GM21619 (cell line): ENCODE results near the gene BRCA1.
"Not testable (repeated sequence)": the region's sequence is repeated elsewhere in the genome, so short reads cannot be mapped to it uniquely, and the experiment has no call there.

Experiments used
- ATAC-seq: cut with Tn5 transposase; IDR thresholded peaks from one replicate; pipeline ENCODE4 v1.9.1; 2021; ENCODE audit not compliant: unreplicated experiment

The BRCA1 gene

DNA sequence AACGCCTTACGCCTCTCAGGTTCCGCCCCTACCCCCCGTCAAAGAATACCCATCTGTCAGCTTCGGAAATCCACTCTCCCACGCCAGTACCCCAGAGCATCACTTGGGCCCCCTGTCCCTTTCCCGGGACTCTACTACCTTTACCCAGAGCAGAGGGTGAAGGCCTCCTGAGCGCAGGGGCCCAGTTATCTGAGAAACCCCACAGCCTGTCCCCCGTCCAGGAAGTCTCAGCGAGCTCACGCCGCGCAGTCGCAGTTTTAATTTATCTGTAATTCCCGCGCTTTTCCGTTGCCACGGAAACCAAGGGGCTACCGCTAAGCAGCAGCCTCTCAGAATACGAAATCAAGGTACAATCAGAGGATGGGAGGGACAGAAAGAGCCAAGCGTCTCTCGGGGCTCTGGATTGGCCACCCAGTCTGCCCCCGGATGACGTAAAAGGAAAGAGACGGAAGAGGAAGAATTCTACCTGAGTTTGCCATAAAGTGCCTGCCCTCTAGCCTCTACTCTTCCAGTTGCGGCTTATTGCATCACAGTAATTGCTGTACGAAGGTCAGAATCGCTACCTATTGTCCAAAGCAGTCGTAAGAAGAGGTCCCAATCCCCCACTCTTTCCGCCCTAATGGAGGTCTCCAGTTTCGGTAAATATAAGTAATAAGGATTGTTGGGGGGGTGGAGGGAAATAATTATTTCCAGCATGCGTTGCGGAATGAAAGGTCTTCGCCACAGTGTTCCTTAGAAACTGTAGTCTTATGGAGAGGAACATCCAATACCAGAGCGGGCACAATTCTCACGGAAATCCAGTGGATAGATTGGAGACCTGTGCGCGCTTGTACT is at the start of gene BRCA1:
Gene BRCA1 (minus strand): TSS at position 232 of the 834 bp plus-strand sequence. CDS start 1,268 bp downstream, outside the sequence.
- ATAC-seq, result peak; percentile 96

DNA sequence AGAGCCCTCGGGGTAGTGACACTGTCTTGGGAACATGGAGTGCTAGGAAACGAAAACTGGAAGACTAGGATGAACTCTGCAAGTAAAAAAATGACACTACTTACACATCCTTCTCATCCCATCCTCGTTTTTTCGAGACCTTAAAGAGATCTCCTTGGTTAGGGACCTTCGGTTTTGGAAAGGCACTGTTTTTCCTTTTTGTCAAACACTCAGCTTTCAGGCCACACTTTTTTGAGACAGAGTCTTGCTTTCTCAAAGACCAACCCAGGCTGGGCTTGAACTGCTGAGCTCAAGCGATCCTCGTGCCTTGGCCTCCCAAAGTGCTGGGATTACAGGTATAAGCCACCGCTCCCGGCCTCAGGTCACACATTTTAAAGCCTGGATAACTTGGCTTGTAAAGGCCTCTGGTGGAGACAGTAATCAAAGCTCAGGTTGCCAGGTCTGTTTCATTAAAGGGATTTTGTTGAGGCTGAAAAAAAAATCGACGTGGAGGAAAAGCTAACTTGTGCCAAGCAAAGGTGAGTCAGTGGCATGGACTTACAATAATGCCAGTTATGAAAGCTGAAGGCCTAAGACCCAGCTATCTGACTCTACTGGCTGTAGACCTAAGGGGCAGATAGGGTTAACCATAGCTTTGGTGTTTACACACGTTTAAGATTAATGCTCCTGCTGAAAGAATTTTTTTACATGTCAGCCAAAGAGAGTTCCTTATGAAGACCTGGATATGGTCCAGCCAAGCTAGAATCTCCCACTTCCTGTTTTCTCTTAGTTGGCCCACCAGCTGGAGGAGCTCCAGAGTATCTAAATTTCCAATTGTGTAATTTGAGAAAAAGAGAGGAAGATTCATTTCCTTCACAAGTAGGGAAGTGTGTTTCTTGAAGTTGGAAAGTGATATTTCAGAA is 46.7 kb upstream of the BRCA1 start:
- ATAC-seq, result no peak

DNA sequence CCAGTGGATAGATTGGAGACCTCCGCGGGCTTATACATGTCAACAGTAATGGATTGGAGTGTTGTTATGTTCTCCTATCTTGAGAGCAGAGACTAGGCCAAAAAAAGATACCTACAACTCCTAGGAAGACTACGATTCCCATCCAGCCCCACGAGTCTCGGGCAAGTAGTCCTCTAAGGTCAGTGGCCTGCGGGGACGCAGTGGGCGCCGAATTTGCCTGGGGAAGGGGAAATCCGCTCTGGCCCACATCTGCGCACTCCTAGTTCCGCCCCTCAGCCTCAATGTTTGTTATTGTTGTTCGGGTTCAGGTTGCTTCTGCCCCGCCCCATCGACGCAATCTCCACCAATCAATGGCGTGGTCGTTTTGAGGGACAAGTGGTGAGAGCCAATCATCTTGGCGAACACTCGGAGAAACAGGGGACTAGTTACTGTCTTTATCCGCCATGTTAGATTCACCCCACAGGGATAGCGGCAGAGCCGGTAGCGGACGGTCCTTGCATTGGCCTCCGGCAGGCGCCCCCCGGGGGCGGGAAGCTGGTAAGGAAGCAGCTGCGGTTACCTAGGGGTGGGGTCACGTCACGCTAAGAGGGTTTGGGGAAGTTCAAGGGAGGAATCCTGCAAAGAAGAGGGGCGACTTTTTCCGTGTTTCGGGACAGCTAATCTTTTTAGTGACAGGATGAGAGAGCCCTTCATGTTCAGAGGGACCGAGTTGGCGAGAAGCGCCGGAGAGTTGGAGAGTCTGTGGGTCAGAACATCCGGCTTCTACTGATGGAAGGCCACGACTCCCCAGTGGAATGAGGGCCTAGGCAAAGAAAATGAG is 45.8 kb upstream of the BRCA1 start, which contains the start of gene NBR1:
Gene NBR1 (plus strand): TSS at position 449 of the 820 bp plus-strand sequence. CDS start 4,586 bp downstream, outside the sequence.
- peak; percentile 70 for ATAC-seq

DNA sequence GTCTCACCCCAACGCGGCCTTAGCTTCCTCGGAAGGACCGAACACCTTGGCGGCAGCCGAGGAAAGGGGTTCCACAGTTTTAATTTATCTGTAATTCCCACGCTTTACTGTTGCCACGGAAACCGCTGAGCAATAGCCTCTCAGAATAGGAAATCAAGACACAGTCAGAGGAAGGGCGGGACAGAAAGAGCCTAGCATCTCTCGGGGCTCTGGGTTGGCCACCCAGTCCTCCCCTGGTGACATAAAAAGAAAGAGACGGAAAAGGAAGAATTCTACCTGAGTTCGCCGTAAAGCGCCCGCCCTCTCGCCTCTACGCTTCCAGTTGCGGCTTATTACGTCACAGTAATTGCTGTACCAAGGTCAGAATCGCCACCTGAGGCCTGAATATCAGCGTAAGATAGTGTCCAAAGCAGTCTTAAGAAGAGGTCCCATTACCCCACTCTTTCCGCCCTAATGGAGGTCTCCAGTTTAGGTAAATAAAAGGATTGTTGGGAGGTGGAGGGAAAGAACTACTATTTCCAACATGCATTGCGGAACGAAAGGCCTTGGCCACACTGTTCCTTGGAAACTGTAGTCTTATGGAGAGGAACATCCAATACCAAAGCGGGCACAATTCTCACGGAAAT is 45.1 kb upstream of the BRCA1 start:
- ATAC-seq, result peak; percentile 57

DNA sequence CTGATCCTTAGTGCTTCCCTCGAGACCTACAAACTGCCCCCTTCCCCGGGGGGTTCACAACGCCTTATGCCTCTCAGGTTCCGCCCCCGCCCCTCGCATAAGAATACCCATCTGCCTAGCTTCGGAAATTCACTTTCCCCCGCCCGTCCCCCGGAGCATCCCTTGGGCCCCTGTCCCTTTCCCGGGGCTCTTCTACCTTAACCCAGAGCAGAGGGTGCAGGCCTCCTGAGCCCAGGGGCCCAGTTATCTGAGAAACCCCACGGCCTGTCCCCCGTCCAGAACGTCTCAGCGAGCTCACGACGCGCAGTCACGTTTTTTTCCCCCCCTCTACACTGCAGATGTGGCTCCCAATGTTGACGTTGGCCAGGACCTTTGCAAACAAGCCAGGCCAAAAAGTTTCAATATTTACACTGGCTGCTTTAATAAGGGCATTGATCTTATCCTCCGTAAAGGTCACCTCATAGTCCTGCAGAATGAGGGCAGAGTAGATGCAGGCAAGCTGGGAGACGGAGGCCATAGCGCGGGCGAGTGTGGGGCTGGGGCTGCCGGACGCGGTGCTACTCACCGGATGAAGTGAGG is 44.5 kb upstream of the BRCA1 start:
- peak; percentile 16 for ATAC-seq

- not testable (repeated sequence) for ATAC-seq
Measured at GRCh38 chr17:43165971-43166370, 40.8 kb upstream of the BRCA1 start.

DNA sequence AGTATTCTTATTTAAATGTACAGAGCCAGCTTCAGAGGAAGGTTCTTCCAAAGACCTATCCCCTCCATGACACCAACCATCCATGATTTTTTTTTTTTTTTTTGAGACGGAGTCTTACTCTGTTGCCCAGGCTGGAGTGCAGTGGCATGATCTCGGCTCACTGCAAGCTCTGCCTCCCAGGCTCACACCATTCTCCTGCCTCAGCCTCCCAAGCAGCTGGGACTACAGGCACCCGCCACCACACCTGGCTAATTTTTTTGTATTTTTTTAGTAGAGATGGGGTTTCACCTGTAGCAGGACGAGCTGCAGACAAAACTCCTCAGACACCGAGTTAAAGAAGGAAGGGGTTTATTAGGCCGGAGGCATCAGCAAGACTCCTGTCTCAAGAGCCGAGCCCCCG is 34.8 kb upstream of the BRCA1 start:
- ATAC-seq, result not testable (repeated sequence)

GRCh38 chr17:43159232-43159631 is 34.1 kb upstream of the BRCA1 start:
- ATAC-seq, result not testable (repeated sequence)

- no peak for ATAC-seq
Measured at GRCh38 chr17:43155666-43156065, 30.5 kb upstream of the BRCA1 start.

GRCh38 chr17:43153197-43153835 is 28.2 kb upstream of the BRCA1 start:
- not testable (repeated sequence) for ATAC-seq

DNA sequence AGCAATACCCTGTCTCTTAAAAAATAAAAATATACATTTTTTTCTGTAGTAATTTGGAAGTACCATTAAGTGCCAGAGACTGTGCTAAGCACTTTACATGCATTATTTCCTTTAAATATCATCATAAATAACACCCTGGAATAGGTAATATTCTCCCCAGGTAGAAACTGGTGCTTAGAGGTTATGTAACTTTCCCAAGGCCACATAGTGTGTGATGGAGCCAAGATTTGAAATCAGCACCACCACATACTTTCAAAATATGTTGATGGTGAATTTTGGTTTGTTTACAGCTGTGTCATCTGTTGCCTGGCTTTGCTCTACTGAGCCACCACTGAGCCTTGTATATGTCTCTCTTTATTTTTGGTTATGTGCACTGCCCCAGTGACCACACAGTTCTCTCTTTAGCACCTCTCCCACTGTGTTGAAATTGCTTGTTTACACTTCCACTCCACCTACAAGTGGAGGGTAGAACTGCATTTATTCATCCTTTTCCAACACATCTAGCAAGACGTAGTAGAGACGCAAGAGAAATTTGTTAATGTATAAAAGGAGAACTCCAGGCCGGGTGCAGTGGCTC is 26.8 kb upstream of the BRCA1 start:
- no peak for ATAC-seq

DNA sequence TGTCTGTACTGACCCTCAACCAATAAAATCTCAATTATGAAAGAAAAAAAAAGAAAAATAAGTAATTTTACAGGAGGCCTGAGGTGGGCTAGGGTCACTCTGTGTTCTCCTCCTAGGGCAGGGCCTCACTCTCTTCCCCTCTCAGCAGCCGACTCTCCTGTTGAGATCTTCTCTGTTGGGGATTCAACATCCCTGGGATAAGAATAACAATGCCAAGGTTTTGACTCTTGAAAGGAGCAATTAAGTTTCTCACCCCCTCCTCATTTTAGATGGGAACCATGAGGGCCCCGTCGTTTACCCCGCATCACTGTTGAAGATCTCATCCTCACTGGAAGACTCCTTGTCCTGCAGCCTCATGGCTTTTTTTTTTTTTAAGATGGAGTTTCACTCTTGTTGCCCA is 21.5 kb upstream of the BRCA1 start:
- ATAC-seq, result no peak

DNA sequence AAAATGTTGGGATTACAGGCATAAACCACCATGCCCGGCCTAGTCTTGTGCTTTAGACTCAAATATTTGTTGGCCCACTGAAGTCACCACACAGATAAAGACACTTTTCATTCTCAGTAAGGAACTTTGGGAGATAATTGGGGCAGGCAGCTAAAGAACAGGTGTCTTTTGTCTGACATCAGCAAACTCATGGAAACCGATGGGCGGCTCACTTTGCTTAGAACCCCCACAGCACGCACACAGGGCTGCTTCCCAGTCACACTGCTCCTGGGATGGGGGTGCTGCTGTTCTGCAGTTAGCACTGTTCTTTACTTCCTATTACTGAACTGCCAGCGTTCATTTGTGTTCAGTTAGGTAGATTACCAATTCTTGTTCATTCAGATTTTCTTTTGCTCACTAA is 18.0 kb upstream of the BRCA1 start:
- ATAC-seq, result no peak

- no peak for ATAC-seq
Measured at GRCh38 chr17:43142153-43142552, 17.0 kb upstream of the BRCA1 start.

- no peak for ATAC-seq
Measured at GRCh38 chr17:43140396-43141332, 15.5 kb upstream of the BRCA1 start.

GRCh38 chr17:43138531-43138930 is 13.4 kb upstream of the BRCA1 start:
- not testable (repeated sequence) for ATAC-seq

- ATAC-seq, result not testable (repeated sequence)
Measured at GRCh38 chr17:43136574-43136973, 11.4 kb upstream of the BRCA1 start.

DNA sequence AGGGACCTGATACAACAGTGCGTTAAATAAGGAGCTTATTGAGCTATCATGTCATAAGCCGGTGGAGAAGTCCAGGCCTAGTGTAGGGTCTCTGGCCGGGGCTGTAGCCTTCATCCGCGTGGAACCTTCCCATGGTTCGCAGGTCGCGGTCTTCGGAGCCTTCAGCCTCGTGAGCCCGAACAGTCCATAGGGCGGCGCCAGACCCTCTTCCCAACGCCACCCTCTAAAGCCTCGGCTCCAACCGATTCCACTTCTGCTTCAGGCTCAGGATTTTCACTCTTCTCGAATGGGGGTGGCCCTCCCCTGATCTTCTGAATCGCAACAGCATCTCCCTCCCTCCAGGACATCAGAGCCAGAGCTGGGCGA is 10.3 kb upstream of the BRCA1 start:
- no peak for ATAC-seq
